Posterior cingulate gyrus (tissue), 11 donors: ENCODE measurements around the gene KRTAP9-6.

ENCODE experiments used
- DNase-seq, 10 donors: peaks; one replicate each; pipeline versions ENCODE4 v3.0.0 to v3.0.0-alpha.2; 2020 to 2021; ENCODE audit warnings: mixed read lengths in 3 of 10
- intact Hi-C: fragments of 100-400 bp; cut with DNase I; formaldehyde crosslinking; loops from one replicate; pipeline ENCODE4 v1.15.1; 2023

The KRTAP9-6 gene

DNA sequence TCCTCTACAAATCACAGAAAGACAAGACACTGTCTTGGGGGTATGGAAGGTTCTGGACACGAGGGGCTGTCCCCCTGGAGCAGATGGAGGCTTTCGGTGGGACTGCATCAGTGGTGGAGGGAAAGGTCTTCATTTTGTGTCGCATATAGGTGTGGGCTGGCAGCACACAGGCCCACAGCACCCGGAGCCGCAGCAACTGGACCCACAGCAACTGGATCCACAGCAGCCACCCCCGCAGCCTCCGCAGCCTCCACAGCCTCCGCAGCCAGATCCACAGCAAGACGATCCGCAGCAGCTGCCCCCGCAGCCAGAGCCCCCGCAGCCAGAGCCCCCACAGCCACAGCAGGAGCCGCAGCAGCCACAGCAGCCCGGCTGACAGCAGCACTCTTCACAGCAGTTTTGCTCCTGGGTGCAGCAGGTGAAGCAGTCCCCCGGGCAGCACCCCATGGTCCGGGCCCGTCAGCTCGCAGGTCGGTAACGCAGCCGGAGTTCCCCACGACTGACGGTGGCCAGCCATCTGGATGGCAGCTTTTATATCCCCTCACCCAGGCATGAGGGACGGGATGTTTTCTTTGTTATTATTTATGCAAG, 50.1 kb downstream of the KRTAP9-6 start, which contains the start of gene KRTAP17-1:
TSS of gene KRTAP17-1 (minus strand) at position 507 of the 591 bp plus-strand sequence. CDS start at position 447, 60 bp downstream.
- peak in 1 of 10 donors; percentile 67 for DNase-seq
- intact Hi-C loops = no loop called here
